Thymus (tissue), 11 donors: ENCODE measurements around the gene RETREG1. TPM values are rescaled to one million over a fixed set of nuclear protein-coding genes. Genes with fewer than 3 reads are reported as not detected.

Source experiments
- DNase-seq, 9 donors: peaks; one replicate each; pipeline ENCODE4 v3.0.0-alpha.2; 2013; ENCODE audit warnings: low spot score in 9 of 9, low read depth in 6 of 9, missing footprints in 1 of 9
- H3K27ac ChIP-seq, 2 donors: one replicate each; pipeline ENCODE4 v1.5.1; 2013; ENCODE audit warnings: control low read depth in 1 of 2, low read depth in 1 of 2, low read length in 1 of 2, mild to moderate bottlenecking in 1 of 2, moderate library complexity in 1 of 2
- H3K27me3 ChIP-seq, 2 donors: one replicate each; pipeline ENCODE4 v1.5.1; 2013; ENCODE audit warnings: low read length in 1 of 2; ENCODE audit not compliant: control insufficient read depth in 2 of 2, insufficient read depth in 1 of 2
- H3K36me3 ChIP-seq, 2 donors: one replicate each; pipeline ENCODE4 v1.5.1; 2013; ENCODE audit warnings: low read length in 1 of 2, mild to moderate bottlenecking in 1 of 2, moderate library complexity in 1 of 2; ENCODE audit not compliant: control insufficient read depth in 2 of 2, insufficient read depth in 2 of 2
- H3K4me1 ChIP-seq, 2 donors: one replicate each; pipeline ENCODE4 v1.5.1; 2013; ENCODE audit warnings: low read length in 2 of 2; ENCODE audit not compliant: control insufficient read depth in 2 of 2, insufficient read depth in 2 of 2
- H3K4me3 ChIP-seq, 2 donors: one replicate each; pipeline ENCODE4 v1.5.1; 2013; ENCODE audit warnings: low read length in 2 of 2, control low read depth in 1 of 2, mild to moderate bottlenecking in 1 of 2
- H3K9me3 ChIP-seq, 2 donors: one replicate each; pipeline ENCODE4 v1.5.1; 2013; ENCODE audit warnings: low read length in 1 of 2, mild to moderate bottlenecking in 1 of 2; ENCODE audit not compliant: control insufficient read depth in 2 of 2, insufficient read depth in 1 of 2
- WGBS: extraction: QIAGEN DNeasy Blood & Tissue Kit; methylation state at CpG from one replicate; pipeline ENCODE4 v1.1.7; 2013; 5-methylcytosine and 5-hydroxymethylcytosine counted together
- polyA plus RNA-seq: library from polyadenylated mRNA; stranded (reverse); fragments of 200-250 nt; gene quantifications from one replicate; pipeline ENCODE4 v1.2.3, GENCODE V29; 2013
- total RNA-seq: library from RNA; stranded (reverse); fragments of 120-200 nt; gene quantifications from one replicate; pipeline ENCODE4 v1.2.4, GENCODE V29; 2013
- donor health status: healthy.

Gene RETREG1
- total and polyA plus RNA-seq, 2 donors: 34.1 to 37.7 TPM

DNA sequence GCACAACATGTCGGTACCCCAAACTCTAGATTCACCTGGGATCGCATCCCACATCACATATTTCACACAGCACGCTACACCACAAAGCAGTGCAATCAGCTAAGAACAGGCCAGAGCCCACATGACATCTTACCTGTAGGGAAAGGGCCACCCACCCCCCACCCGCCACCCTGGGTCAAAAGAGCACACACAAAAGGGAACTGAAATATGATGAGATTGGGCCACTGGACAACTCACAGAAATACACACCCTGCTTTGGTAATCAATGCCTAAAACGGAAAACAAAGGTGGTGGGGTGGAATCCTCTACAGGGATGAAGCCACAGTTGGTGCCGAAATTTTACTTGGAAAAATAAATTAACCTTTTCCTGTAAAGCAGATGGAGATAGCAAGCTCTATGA lies 13.1 kb downstream of the RETREG1 start:
- Histone ChIP-seq H3K27ac (no peak overlapping the region), H3K36me3 (peaks cover 0 to 17% of the 10 kb centered on the region in 2 donors), H3K9me3 (peaks cover 0 to 1% of the 10 kb centered on the region in 2 donors), H3K27me3 (no peaks in the 10 kb centered on the region), H3K4me1 (no peaks in the 10 kb centered on the region), H3K4me3 (no peak overlapping the region)
- WGBS: 88% methylated on average over 6 of the region's 6 CpGs
- no peak for DNase-seq

- peaks cover under 1 to 17% of the 10 kb centered on the region in 2 donors for H3K36me3 ChIP-seq
- DNase-seq: no peak
- no peaks in the 10 kb centered on the region for H3K4me1 ChIP-seq
- H3K4me3 ChIP-seq: no peak overlapping the region
- H3K9me3 ChIP-seq: peaks cover 0 to 1% of the 10 kb centered on the region in 2 donors
- no peak overlapping the region for H3K27ac ChIP-seq
- H3K27me3 ChIP-seq: no peaks in the 10 kb centered on the region
- WGBS: 97% methylated on average over 5 of the region's 5 CpGs
Measured at GRCh38 chr5:16603295-16603694, 13.5 kb downstream of the RETREG1 start.

GRCh38 chr5:16602182-16602581 lies 14.6 kb downstream of the RETREG1 start:
- Histone ChIP-seq H3K27me3 (no peaks in the 10 kb centered on the region), H3K27ac (no peak overlapping the region), H3K9me3 (peaks cover 0 to 1% of the 10 kb centered on the region in 2 donors), H3K36me3 (peaks cover 2 to 17% of the 10 kb centered on the region in 2 donors), H3K4me3 (no peak overlapping the region), H3K4me1 (no peaks in the 10 kb centered on the region)
- WGBS: 91% methylated on average over 10 of the region's 10 CpGs
- no peak for DNase-seq

- Histone ChIP-seq H3K27me3 (no peaks in the 10 kb centered on the region), H3K4me1 (no peaks in the 10 kb centered on the region), H3K27ac (no peak overlapping the region), H3K9me3 (no peaks in the 10 kb centered on the region), H3K4me3 (no peak overlapping the region), H3K36me3 (peaks cover 2 to 11% of the 10 kb centered on the region in 2 donors)
- DNase-seq: no peak
- WGBS: 87% methylated on average over 5 of the region's 5 CpGs
Measured at GRCh38 chr5:16600946-16601345, 15.9 kb downstream of the RETREG1 start.

- Histone ChIP-seq H3K27ac (no peak overlapping the region), H3K4me3 (no peak overlapping the region), H3K36me3 (peaks cover 2 to 5% of the 10 kb centered on the region in 2 donors), H3K27me3 (no peaks in the 10 kb centered on the region), H3K9me3 (no peaks in the 10 kb centered on the region), H3K4me1 (no peaks in the 10 kb centered on the region)
- DNase-seq: no peak
- WGBS: 14% methylated on average over 7 of the region's 7 CpGs
Measured at GRCh38 chr5:16600397-16600796, 16.4 kb downstream of the RETREG1 start.

DNA sequence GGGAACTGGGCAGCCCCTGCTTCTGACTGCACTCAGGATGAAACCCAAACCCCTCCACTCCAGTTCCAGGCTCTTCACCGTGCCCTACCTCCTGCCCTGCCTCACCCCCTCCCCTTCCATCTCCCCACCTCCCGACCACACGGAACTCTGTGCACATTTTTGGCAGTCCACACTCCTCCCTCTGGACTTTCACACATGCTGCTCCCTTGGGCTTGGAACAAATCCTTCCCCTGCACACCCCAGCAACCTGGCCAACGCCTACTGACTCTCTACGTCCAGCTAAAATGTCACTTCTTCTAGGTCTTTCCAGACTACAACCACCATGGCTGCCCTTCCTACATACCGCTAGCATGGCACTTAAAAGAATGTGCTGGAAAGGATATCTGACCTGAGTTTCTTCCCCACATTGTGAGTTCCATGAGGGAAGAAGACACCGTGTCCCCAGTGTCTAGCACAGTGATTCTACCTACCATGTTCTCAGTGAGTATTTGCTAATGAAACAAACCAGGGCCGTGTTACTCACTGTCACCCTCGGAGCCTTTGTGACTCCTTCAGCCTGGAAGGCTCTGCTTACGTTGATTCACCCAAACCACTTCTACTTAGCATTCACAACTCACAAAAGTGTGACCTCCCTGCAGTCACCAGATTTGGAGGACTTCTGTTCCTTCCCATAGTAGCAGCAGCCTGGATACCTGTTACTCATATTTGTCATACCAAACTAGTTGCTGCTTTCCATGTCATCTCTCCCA lies 18.7 kb downstream of the RETREG1 start:
- Histone ChIP-seq H3K4me3 (no peak overlapping the region), H3K4me1 (peaks cover 0 to under 1% of the 10 kb centered on the region in 2 donors), H3K36me3 (peaks cover 2 to 3% of the 10 kb centered on the region in 2 donors), H3K27me3 (no peaks in the 10 kb centered on the region), H3K9me3 (no peaks in the 10 kb centered on the region), H3K27ac (no peak overlapping the region)
- DNase-seq: no peak
- 92% methylated on average over 10 of the region's 10 CpGs for WGBS

GRCh38 chr5:16596581-16596940 lies 20.2 kb downstream of the RETREG1 start:
- H3K4me3 ChIP-seq: no peak overlapping the region
- no peaks in the 10 kb centered on the region for H3K27me3 ChIP-seq
- H3K27ac ChIP-seq: no peak overlapping the region
- peaks cover 2 to 3% of the 10 kb centered on the region in 2 donors for H3K36me3 ChIP-seq
- peaks cover 2 to 7% of the 10 kb centered on the region in 2 donors for H3K4me1 ChIP-seq
- WGBS: 97% methylated on average over 5 of the region's 5 CpGs
- no peaks in the 10 kb centered on the region for H3K9me3 ChIP-seq
- DNase-seq: no peak

GRCh38 chr5:16595881-16596580 lies 20.8 kb downstream of the RETREG1 start:
- 92% methylated on average over 6 of the region's 6 CpGs for WGBS

GRCh38 chr5:16593628-16594027 lies 23.2 kb downstream of the RETREG1 start:
- 98% methylated on average over 3 of the region's 3 CpGs for WGBS
- H3K9me3 ChIP-seq: no peaks in the 10 kb centered on the region
- H3K4me3 ChIP-seq: no peak overlapping the region
- H3K36me3 ChIP-seq: peaks cover 2 to 6% of the 10 kb centered on the region in 2 donors
- no peaks in the 10 kb centered on the region for H3K27me3 ChIP-seq
- H3K4me1 ChIP-seq: peaks cover 5 to 8% of the 10 kb centered on the region in 2 donors
- DNase-seq: no peak
- H3K27ac ChIP-seq: no peak overlapping the region

More at GRCh38 chr5:16595881-16596580, 20.8 kb downstream of the RETREG1 start:
- Histone ChIP-seq H3K9me3 (no peaks in the 10 kb centered on the region), H3K4me1 (peaks cover 5 to 8% of the 10 kb centered on the region in 2 donors), H3K27me3 (no peaks in the 10 kb centered on the region), H3K4me3 (no peak overlapping the region), H3K27ac (no peak overlapping the region), H3K36me3 (peaks cover 2 to 3% of the 10 kb centered on the region in 2 donors)
- no peak for DNase-seq
